OCI-LY1 (cell line): ENCODE data around the gene TEX14.

ENCODE experiments used
- EZH2 ChIP-seq: fragments of 200-600 bp; sonication (generic), shearing (Covaris generic); IDR thresholded peaks from 2 replicates; pipeline ENCODE4 v1.8.0; 2017; ENCODE audit warnings: borderline replicate concordance, mixed run types, mild to moderate bottlenecking, antibody characterized with exemption, low read length, moderate library complexity, mixed read lengths
- TF ChIP-seq, protein P1 (sequence below): fragments of 200-600 bp; sonication (generic), shearing (Covaris generic); IDR thresholded peaks from 2 replicates; pipeline ENCODE4 v1.5.1; 2017; ENCODE audit warnings: mild to moderate bottlenecking, antibody characterized with exemption, low read length, moderate library complexity, mixed read lengths

DNA sequence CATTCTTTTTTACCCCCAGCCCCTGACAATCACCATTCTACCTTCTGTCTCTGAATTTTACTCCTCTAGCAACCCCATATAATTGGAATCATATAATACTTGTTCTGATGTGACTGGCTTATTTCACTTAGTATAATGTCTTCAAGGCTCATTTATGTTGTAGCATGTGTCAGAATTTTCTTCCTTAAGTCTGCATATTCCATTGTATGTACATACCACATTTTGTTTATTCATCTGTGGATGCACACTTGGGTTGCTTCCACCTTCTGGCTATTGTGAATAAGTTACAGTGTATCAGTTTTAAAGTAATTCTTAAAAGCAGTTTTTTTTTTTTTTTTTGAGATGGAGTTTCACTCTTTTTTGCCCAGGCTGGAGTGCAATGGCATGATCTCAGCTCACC, 39.1 kb upstream of the TEX14 start:
- TF ChIP-seq, protein P1, sequence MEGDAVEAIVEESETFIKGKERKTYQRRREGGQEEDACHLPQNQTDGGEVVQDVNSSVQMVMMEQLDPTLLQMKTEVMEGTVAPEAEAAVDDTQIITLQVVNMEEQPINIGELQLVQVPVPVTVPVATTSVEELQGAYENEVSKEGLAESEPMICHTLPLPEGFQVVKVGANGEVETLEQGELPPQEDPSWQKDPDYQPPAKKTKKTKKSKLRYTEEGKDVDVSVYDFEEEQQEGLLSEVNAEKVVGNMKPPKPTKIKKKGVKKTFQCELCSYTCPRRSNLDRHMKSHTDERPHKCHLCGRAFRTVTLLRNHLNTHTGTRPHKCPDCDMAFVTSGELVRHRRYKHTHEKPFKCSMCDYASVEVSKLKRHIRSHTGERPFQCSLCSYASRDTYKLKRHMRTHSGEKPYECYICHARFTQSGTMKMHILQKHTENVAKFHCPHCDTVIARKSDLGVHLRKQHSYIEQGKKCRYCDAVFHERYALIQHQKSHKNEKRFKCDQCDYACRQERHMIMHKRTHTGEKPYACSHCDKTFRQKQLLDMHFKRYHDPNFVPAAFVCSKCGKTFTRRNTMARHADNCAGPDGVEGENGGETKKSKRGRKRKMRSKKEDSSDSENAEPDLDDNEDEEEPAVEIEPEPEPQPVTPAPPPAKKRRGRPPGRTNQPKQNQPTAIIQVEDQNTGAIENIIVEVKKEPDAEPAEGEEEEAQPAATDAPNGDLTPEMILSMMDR, result no peak
- no peak for TF ChIP-seq EZH2
